IMR-90 (cell line): ENCODE results near the gene CCNL2. TPM values are rescaled to one million over a fixed set of nuclear protein-coding genes. Genes with fewer than 3 reads are reported as not detected.

Experiments used
- ATAC-seq: fragments of 200-7000 bp; cut with Tn5 transposase; 2 replicates; pipeline ENCODE4 v1.9.1; 2020; ENCODE audit warnings: low read depth, mild to moderate bottlenecking, moderate library complexity
- BruUV-seq: library from RNA; stranded (reverse); fragments of 400-500 nt; replicated peaks from 2 replicates; lab custom pipeline; 2021; lab: Mats Ljungman, UMichigan
- CTCF ChIA-PET: fragments of 300-600 bp; formaldehyde crosslinking; extraction: SDS; loops from one replicate; lab custom pipeline; 2021; ENCODE audit warnings: antibody characterized with exemption; lab: Yijun Ruan, JAX
- POLR2A ChIA-PET: fragments of 300-600 bp; sonication (Branson Sonifier 250); formaldehyde crosslinking; loops from one replicate; lab custom pipeline; 2022; ENCODE audit warnings: antibody characterized with exemption; ENCODE audit not compliant: unreplicated experiment; lab: Charles Lee
- DNase-seq: peaks from one replicate; pipeline ENCODE4 v3.0.0; 2013
- H2AFZ ChIP-seq: replicated peaks from 2 replicates; pipeline ENCODE3; 2013; ENCODE audit warnings: low read length, mild to moderate bottlenecking; ENCODE audit not compliant: poor library complexity
- H2AK5ac ChIP-seq: 2 replicates; pipeline ENCODE4 v1.6.1; 2013; ENCODE audit warnings: low read depth, low read length, inconsistent platforms
- H2AK9ac ChIP-seq: replicated peaks from 2 replicates; pipeline ENCODE3; 2013; ENCODE audit warnings: mild to moderate bottlenecking, low read depth, low read length, moderate library complexity; ENCODE audit not compliant: poor library complexity
- H2BK120ac ChIP-seq: 2 replicates; pipeline ENCODE4 v1.6.1; 2013; ENCODE audit warnings: low read depth, low read length, inconsistent platforms
- H2BK15ac ChIP-seq: 3 replicates; pipeline ENCODE4 v1.6.1; 2013; ENCODE audit warnings: low read depth, low read length, inconsistent platforms
- H2BK20ac ChIP-seq: 2 replicates; pipeline ENCODE4 v1.6.1; 2013; ENCODE audit warnings: low read depth, mild to moderate bottlenecking, inconsistent platforms, low read length, moderate library complexity
- H2BK5ac ChIP-seq: 2 replicates; pipeline ENCODE4 v1.6.1; 2013; ENCODE audit warnings: mild to moderate bottlenecking, low read depth, low read length, inconsistent platforms; ENCODE audit not compliant: poor library complexity, severe bottlenecking
- H3K14ac ChIP-seq: replicated peaks from 2 replicates; pipeline ENCODE4 v1.6.1; 2013; ENCODE audit warnings: low read depth, low read length, inconsistent platforms
- H3K18ac ChIP-seq: 2 replicates; pipeline ENCODE4 v1.6.1; 2013; ENCODE audit warnings: low read depth, low read length, control low read depth
- H3K23ac ChIP-seq: 2 replicates; pipeline ENCODE4 v1.6.1; 2013; ENCODE audit warnings: low read depth, low read length, inconsistent platforms
- H3K27ac ChIP-seq: 2 replicates; pipeline ENCODE4 v1.5.1; 2013; ENCODE audit warnings: mild to moderate bottlenecking, control low read depth, low read length; ENCODE audit not compliant: insufficient read depth
- H3K27me3 ChIP-seq: 2 replicates; pipeline ENCODE4 v1.6.1; 2013; ENCODE audit warnings: low read length; ENCODE audit not compliant: control insufficient read depth, insufficient read depth
- H3K36me3 ChIP-seq: 2 replicates; pipeline ENCODE4 v1.6.1; 2013; ENCODE audit warnings: low read length, mixed read lengths; ENCODE audit not compliant: control insufficient read depth, insufficient read depth
- H3K4ac ChIP-seq: 2 replicates; pipeline ENCODE4 v1.6.1; 2013; ENCODE audit warnings: low read depth, low read length, inconsistent platforms
- H3K4me1 ChIP-seq: 2 replicates; pipeline ENCODE4 v1.6.1; 2013; ENCODE audit warnings: low read length, mixed read lengths; ENCODE audit not compliant: control insufficient read depth, insufficient read depth
- H3K4me2 ChIP-seq: 2 replicates; pipeline ENCODE4 v1.6.1; 2013; ENCODE audit warnings: low read depth, mild to moderate bottlenecking, control low read depth, low read length, moderate library complexity
- H3K4me3 ChIP-seq: 2 replicates; pipeline ENCODE4 v1.5.1; 2013; ENCODE audit warnings: low read depth, mild to moderate bottlenecking, control low read depth, low read length, moderate library complexity; ENCODE audit not compliant: insufficient read depth
- H3K56ac ChIP-seq: 2 replicates; pipeline ENCODE4 v1.6.1; 2013; ENCODE audit warnings: low read length, inconsistent platforms; ENCODE audit not compliant: insufficient read depth; ENCODE audit errors: extremely low read depth
- H3K79me1 ChIP-seq, 2 experiments: 2 replicates each; pipeline ENCODE4 v1.6.1; 2013; ENCODE audit warnings: low read length in 2 of 2, inconsistent platforms in 1 of 2, low read depth in 1 of 2
- H3K9ac ChIP-seq: 2 replicates; pipeline ENCODE4 v1.6.1; 2013; ENCODE audit warnings: low read depth, low read length, control low read depth
- H3K9me1 ChIP-seq: 2 replicates; pipeline ENCODE4 v1.6.1; 2013; ENCODE audit warnings: low read length, inconsistent platforms; ENCODE audit not compliant: insufficient read depth
- H3K9me3 ChIP-seq: 2 replicates; pipeline ENCODE4 v1.6.1; 2013; ENCODE audit warnings: low read length; ENCODE audit not compliant: control insufficient read depth, insufficient read depth
- H4K20me1 ChIP-seq: 2 replicates; pipeline ENCODE4 v1.6.1; 2013; ENCODE audit warnings: low read length, inconsistent platforms; ENCODE audit not compliant: insufficient read depth
- H4K5ac ChIP-seq: 2 replicates; pipeline ENCODE4 v1.6.1; 2013; ENCODE audit warnings: mild to moderate bottlenecking, low read depth, low read length, control low read depth
- H4K8ac ChIP-seq, 2 experiments: 2 replicates each; pipeline ENCODE4 v1.6.1; 2013; ENCODE audit warnings: low read depth in 2 of 2, low read length in 2 of 2, control low read depth in 1 of 2, inconsistent platforms in 1 of 2
- H4K91ac ChIP-seq: 2 replicates; pipeline ENCODE4 v1.6.1; 2013; ENCODE audit warnings: low read depth, low read length, inconsistent platforms; ENCODE audit not compliant: insufficient read depth
- BHLHE40 ChIP-seq: fragments of 150-350 bp; IDR thresholded peaks from 2 replicates; pipeline ENCODE4 v1.6.1; 2016; ENCODE audit warnings: mild to moderate bottlenecking, low read depth, low read length
- CEBPB ChIP-seq: IDR thresholded peaks from 2 replicates; pipeline ENCODE4 v1.6.1; 2012; ENCODE audit warnings: low read depth, low read length, improper control_type of control experiment
- CHD1 ChIP-seq: IDR thresholded peaks from 2 replicates; pipeline ENCODE4 v1.6.1; 2012; ENCODE audit warnings: low read depth, low read length, improper control_type of control experiment
- CTCF ChIP-seq: conservative IDR thresholded peaks from 2 replicates; pipeline ENCODE4 v1.5.1; 2012; ENCODE audit warnings: mild to moderate bottlenecking, low read depth, low read length, improper control_type of control experiment
- ELK1 ChIP-seq: fragments of 150-350 bp; IDR thresholded peaks from 2 replicates; pipeline ENCODE4 v1.6.1; 2016; ENCODE audit warnings: low read depth, mild to moderate bottlenecking, low read length, moderate library complexity, borderline replicate concordance
- FOS ChIP-seq: fragments of 150-350 bp; IDR thresholded peaks from 2 replicates; pipeline ENCODE4 v1.6.1; 2016; ENCODE audit warnings: low read depth, low read length
- MAFK ChIP-seq: IDR thresholded peaks from 2 replicates; pipeline ENCODE4 v1.6.1; 2012; ENCODE audit warnings: low read depth, low read length, improper control_type of control experiment
- MAZ ChIP-seq: IDR thresholded peaks from 2 replicates; pipeline ENCODE4 v1.6.1; 2012; ENCODE audit warnings: low read depth, mild to moderate bottlenecking, low read length, improper control_type of control experiment, moderate library complexity, borderline replicate concordance
- MXI1 ChIP-seq: IDR thresholded peaks from 2 replicates; pipeline ENCODE4 v1.6.1; 2012; ENCODE audit warnings: low read depth, mild to moderate bottlenecking, low read length, moderate library complexity, borderline replicate concordance
- NFE2L2 ChIP-seq: fragments of 150-350 bp; IDR thresholded peaks from 2 replicates; pipeline ENCODE4 v1.6.1; 2016; ENCODE audit warnings: low read depth, mild to moderate bottlenecking, low read length
- POLR2A ChIP-seq: IDR thresholded peaks from 2 replicates; pipeline ENCODE4 v1.6.1; 2012; ENCODE audit warnings: mild to moderate bottlenecking, low read depth, low read length
- RAD21 ChIP-seq: IDR thresholded peaks from 2 replicates; pipeline ENCODE4 v1.6.1; 2012; ENCODE audit warnings: low read length, improper control_type of control experiment
- RCOR1 ChIP-seq: IDR thresholded peaks from 2 replicates; pipeline ENCODE4 v1.6.1; 2012; ENCODE audit warnings: mild to moderate bottlenecking, low read length, improper control_type of control experiment; ENCODE audit not compliant: insufficient replicate concordance
- RFX5 ChIP-seq: IDR thresholded peaks from 2 replicates; pipeline ENCODE4 v1.8.0; 2012; ENCODE audit warnings: low read depth, mild to moderate bottlenecking, low read length, moderate library complexity
- SMC3 ChIP-seq: fragments of 150-350 bp; IDR thresholded peaks from 2 replicates; pipeline ENCODE4 v1.6.1; 2016; ENCODE audit warnings: low read depth, mild to moderate bottlenecking, antibody characterized with exemption, low read length, moderate library complexity
- USF2 ChIP-seq: fragments of 150-350 bp; IDR thresholded peaks from 2 replicates; pipeline ENCODE4 v1.6.1; 2017; ENCODE audit warnings: mild to moderate bottlenecking, antibody characterized with exemption, low read length, low read depth
- WGBS, 2 experiments: methylation state at CpG; one replicate each; pipeline versions ENCODE4 v1.1.5 to v1.1.7; 2013; ENCODE audit warnings: missing lambda C conversion rate in 2 of 2; ENCODE audit not compliant: insufficient read length in 1 of 2; ENCODE audit errors: extremely low coverage in 2 of 2; 5-methylcytosine and 5-hydroxymethylcytosine counted together
- dilution Hi-C: fragments of 300-500 bp; cut with HindIII; formaldehyde crosslinking; loops from one replicate; pipeline ENCODE4 v1.14.3; 2018; ENCODE audit warnings: low sequenced_read_pairs; ENCODE audit not compliant: unreplicated experiment
- in situ Hi-C: fragments of 300-500 bp; cut with MboI; formaldehyde crosslinking; loops from 3 replicates; pipeline ENCODE4 v1.14.3; 2019; ENCODE audit warnings: low sequenced_read_pairs, inconsistent platforms, mixed read lengths
- intact Hi-C: fragments of 100-400 bp; cut with micrococcal nuclease; formaldehyde crosslinking; loops from 2 replicates; pipeline ENCODE4 v1.10.0; 2022
- polyA plus RNA-seq, 3 experiments: library from polyadenylated mRNA; depleted of rRNA; stranded (reverse); fragments of >200 nt; gene quantifications; 2 replicates each; pipeline ENCODE4 v1.2.3, GENCODE V29; 2012; ENCODE audit warnings: low replicate concordance in 1 of 3
- total RNA-seq: library from RNA; depleted of rRNA; stranded (reverse); fragments of >200 nt; gene quantifications from 2 replicates; pipeline ENCODE4 v1.2.3, GENCODE V29; 2012

CCNL2 gene
- total and polyA plus RNA-seq, 2 of the 4 experiments (the other 2 are of a cell fraction): 53.9 to 239 TPM

- CTCF ChIA-PET: no interaction called here
- intact Hi-C loops: no loop called here
These were observed 57.0 kb downstream of the CCNL2 start for GRCh38 chr1:1342061-1342562.

More at GRCh38 chr1:1342061-1342562, 57.0 kb downstream of the CCNL2 start:
- Histone ChIP-seq H3K9me1 (peaks cover 13% of the 10 kb centered on the region), H3K27ac (no peak overlapping the region), H3K27me3 (no peaks in the 10 kb centered on the region), H3K9me3 (no peaks in the 10 kb centered on the region), H3K4me1 (peaks cover 23% of the 10 kb centered on the region), H2AK9ac (no peak overlapping the region), H2BK5ac (no peak overlapping the region), H3K36me3 (peaks cover 40% of the 10 kb centered on the region), H3K23ac (no peak overlapping the region), H3K4ac (no peak overlapping the region), H2AFZ (no peak overlapping the region), H2BK15ac (no peak overlapping the region), H4K91ac (no peak overlapping the region), H3K14ac (no peak overlapping the region), H3K9ac (no peak overlapping the region), H3K4me3 (no peak overlapping the region), H4K20me1 (peaks cover 54% of the 10 kb centered on the region), H3K4me2 (no peak overlapping the region), H3K79me1 (peaks cover 12 to 58% of the 10 kb centered on the region in 2 experiments), H3K56ac (no peak overlapping the region), H3K18ac (no peak overlapping the region), H4K5ac (no peak overlapping the region), H4K8ac (no peak overlapping the region), H2AK5ac (no peak overlapping the region), H2BK20ac (no peak overlapping the region), H2BK120ac (no peak overlapping the region)
- TF ChIP-seq MAZ (no peak), ELK1 (no peak), SMC3 (no peak), BHLHE40 (no peak), MAFK (no peak), MXI1 (no peak), POLR2A (no peak), CHD1 (no peak), FOS (no peak), RAD21 (no peak), CTCF (no peak), RCOR1 (no peak), CEBPB (no peak), USF2 (no peak), RFX5 (no peak), NFE2L2 (no peak)
- no peak for ATAC-seq
- POLR2A ChIA-PET: no interaction called here
- dilution Hi-C loops: no loop called here
- in situ Hi-C loops: no loop called here
- 93% methylated on average over 14 of the region's 28 CpGs; no CpG with 5 or more reads in 1 of the 2 experiments for WGBS, 2 experiments
- no TSS peak for BruUV-seq
- DNase-seq: no peak
